ENCODE data around the gene TMEM91. TPM values are rescaled to one million over a fixed set of nuclear protein-coding genes. Genes with fewer than 3 reads are reported as not detected.

TMEM91 gene
- total and polyA plus RNA-seq, 7 donors, result 0.46 to 47.1 (median 13.6) TPM

GRCh38 chr19:41413947-41414346 is 37.6 kb downstream of the TMEM91 start:
- Histone ChIP-seq H3K27me3 (no peaks in the 10 kb centered on the region), H3K27ac (no peak overlapping the region), H3K36me3 (peaks cover 25 to 82% (median 43%) of the 10 kb centered on the region in 4 donors), H3K9me3 (no peaks in the 10 kb centered on the region), H3K4me3 (no peak overlapping the region), H3K4me1 (peaks cover 0 to 23% (median 16%) of the 10 kb centered on the region in 4 donors)
- intact Hi-C loops (cut with DNase I), result no loop called here
- 93 to 95% methylated on average over 10 of the region's 10 CpGs for WGBS, 2 donors
- TF ChIP-seq CTCF (IDR thresholded peaks at IDR 0.05) (no peak), POLR2AphosphoS5 (IDR thresholded peaks at IDR 0.05) (no peak), POLR2A (IDR thresholded peaks at IDR 0.05) (no peak), EP300 (IDR thresholded peaks at IDR 0.05) (no peak)
- no peak for DNase-seq

GRCh38 chr19:41414461-41414860 is 38.1 kb downstream of the TMEM91 start:
- 87 to 93% methylated on average over 9 of the region's 9 CpGs for WGBS, 2 donors
- H3K27me3 ChIP-seq, result no peaks in the 10 kb centered on the region
- no peak for DNase-seq
- peaks cover 0 to 18% (median 11%) of the 10 kb centered on the region in 4 donors for H3K4me1 ChIP-seq
- H3K36me3 ChIP-seq, result peaks cover 30 to 87% (median 49%) of the 10 kb centered on the region in 4 donors
- H3K27ac ChIP-seq, result no peak overlapping the region
- H3K9me3 ChIP-seq, result no peaks in the 10 kb centered on the region
- intact Hi-C loops (cut with DNase I), result no loop called here
- no peak overlapping the region for H3K4me3 ChIP-seq
- TF ChIP-seq EP300 (IDR thresholded peaks at IDR 0.05) (no peak), POLR2A (IDR thresholded peaks at IDR 0.05) (no peak), POLR2AphosphoS5 (IDR thresholded peaks at IDR 0.05) (no peak), CTCF (IDR thresholded peaks at IDR 0.05) (no peak)

GRCh38 chr19:41415154-41415571 is 38.8 kb downstream of the TMEM91 start:
- 75 to 92% methylated on average over 9 of the region's 9 CpGs for WGBS, 2 donors
- Histone ChIP-seq H3K27ac (no peak overlapping the region), H3K4me1 (peaks cover 0 to 11% (median 4%) of the 10 kb centered on the region in 4 donors), H3K4me3 (no peak overlapping the region), H3K36me3 (peaks cover 36 to 94% (median 54%) of the 10 kb centered on the region in 4 donors), H3K9me3 (no peaks in the 10 kb centered on the region), H3K27me3 (no peaks in the 10 kb centered on the region)
- DNase-seq, result no peak
- no peak for TF ChIP-seq CTCF (IDR thresholded peaks at IDR 0.05)
- intact Hi-C loops (cut with DNase I), result no loop called here

- H3K4me3 ChIP-seq, result no peak overlapping the region
- 22 to 71% methylated on average over 12 of the region's 12 CpGs for WGBS, 2 donors
- no peak for TF ChIP-seq EP300 (IDR thresholded peaks at IDR 0.05)
- no peak for TF ChIP-seq POLR2AphosphoS5 (IDR thresholded peaks at IDR 0.05)
- no peak for TF ChIP-seq POLR2A (IDR thresholded peaks at IDR 0.05)
- no peak for TF ChIP-seq CTCF (IDR thresholded peaks at IDR 0.05)
- no peaks in the 10 kb centered on the region for H3K27me3 ChIP-seq
- H3K4me1 ChIP-seq, result peaks cover 0 to 4% (median 0%) of the 10 kb centered on the region in 4 donors
- H3K27ac ChIP-seq, result no peak overlapping the region
- H3K9me3 ChIP-seq, result no peaks in the 10 kb centered on the region
- peaks cover 41 to 94% (median 50%) of the 10 kb centered on the region in 4 donors for H3K36me3 ChIP-seq
- intact Hi-C loops (cut with DNase I), result no loop called here
- DNase-seq, result no peak
These were observed 39.9 kb downstream of the TMEM91 start for GRCh38 chr19:41416194-41416674.

Measured in sigmoid colon (tissue), 7 donors.